ENCODE data around the gene CDH6.

- no peak for TF ChIP-seq CTCF (IDR thresholded peaks at IDR 0.05)
- TF ChIP-seq TEAD4 (IDR thresholded peaks at IDR 0.05; ENCODE audit: borderline replicate concordance, insufficient read depth) = no peak
These were observed 5.9 kb upstream of the CDH6 start for GRCh38 chr5:31187591-31187990.
